ENCODE results near the gene BAHCC1.

Gene BAHCC1

DNA sequence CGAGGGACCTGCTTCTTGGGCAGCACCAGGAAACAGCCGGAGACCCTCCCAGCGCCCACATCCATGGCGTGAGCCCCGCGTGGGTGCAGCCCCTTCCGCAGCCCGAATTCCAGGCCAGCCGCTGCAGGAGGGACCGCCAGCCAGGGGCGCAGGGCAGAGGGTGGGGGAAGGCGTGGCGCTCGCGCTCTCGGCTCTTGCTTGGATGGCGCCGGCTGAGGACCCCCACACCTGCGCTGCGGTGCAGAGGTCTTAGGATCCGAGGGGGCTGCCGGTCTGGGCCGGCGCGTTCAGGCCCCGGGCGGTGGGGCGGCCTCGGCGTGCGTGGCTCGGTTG, 88.6 kb downstream of the BAHCC1 start:
- TF ChIP-seq RAD21 (IDR thresholded peaks at IDR 0.05; ENCODE audit: low read depth) (no peak), MAX (IDR thresholded peaks at IDR 0.05) (no peak), ZBTB7A (IDR thresholded peaks at IDR 0.05; ENCODE audit: low read depth) (no peak), TCF12 (IDR thresholded peaks at IDR 0.05; ENCODE audit: low read depth) (no peak), TEAD4 (IDR thresholded peaks at IDR 0.05) (no peak), TAF1 (IDR thresholded peaks at IDR 0.05; ENCODE audit: low read depth) (no peak), FOXM1 (IDR thresholded peaks at IDR 0.05; ENCODE audit: borderline replicate concordance, low read depth) (no peak), CREB1 (IDR thresholded peaks at IDR 0.05; ENCODE audit: low read depth) (no peak), NFIC (IDR thresholded peaks at IDR 0.05) (no peak), CEBPB (IDR thresholded peaks at IDR 0.05) (no peak)
- TF ChIP-seq, protein P1, sequence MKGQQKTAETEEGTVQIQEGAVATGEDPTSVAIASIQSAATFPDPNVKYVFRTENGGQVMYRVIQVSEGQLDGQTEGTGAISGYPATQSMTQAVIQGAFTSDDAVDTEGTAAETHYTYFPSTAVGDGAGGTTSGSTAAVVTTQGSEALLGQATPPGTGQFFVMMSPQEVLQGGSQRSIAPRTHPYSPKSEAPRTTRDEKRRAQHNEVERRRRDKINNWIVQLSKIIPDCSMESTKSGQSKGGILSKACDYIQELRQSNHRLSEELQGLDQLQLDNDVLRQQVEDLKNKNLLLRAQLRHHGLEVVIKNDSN (IDR thresholded peaks at IDR 0.05), result no peak

GRCh38 chr17:81484195-81484979, 89.1 kb downstream of the BAHCC1 start:
- TF ChIP-seq REST (IDR thresholded peaks at IDR 0.05; ENCODE audit: low read depth) (no peak), EGR1 (IDR thresholded peaks at IDR 0.05) (0 out of 2 replicates have a peak, but pooled peaks have one; percentile 11), FOXM1 (IDR thresholded peaks at IDR 0.05; ENCODE audit: borderline replicate concordance, low read depth) (no peak), CREB1 (IDR thresholded peaks at IDR 0.05; ENCODE audit: low read depth) (no peak), MAX (IDR thresholded peaks at IDR 0.05) (peak; percentile 71), NFIC (IDR thresholded peaks at IDR 0.05) (no peak), RAD21 (IDR thresholded peaks at IDR 0.05; ENCODE audit: low read depth) (peak; percentile 92), EP300 (IDR thresholded peaks at IDR 0.05; ENCODE audit: borderline replicate concordance) (0 out of 2 replicates have a peak, but pooled peaks have one; percentile 16), TAF1 (IDR thresholded peaks at IDR 0.05; ENCODE audit: low read depth) (no peak), TCF12 (IDR thresholded peaks at IDR 0.05; ENCODE audit: low read depth) (no peak), TEAD4 (IDR thresholded peaks at IDR 0.05) (no peak), YY1 (IDR thresholded peaks at IDR 0.05; ENCODE audit: low read depth) (no peak), ZBTB7A (IDR thresholded peaks at IDR 0.05; ENCODE audit: low read depth) (no peak), CEBPB (IDR thresholded peaks at IDR 0.05) (no peak)
- TF ChIP-seq, protein P1 (IDR thresholded peaks at IDR 0.05), result no peak

- TF ChIP-seq ZBTB7A (IDR thresholded peaks at IDR 0.05; ENCODE audit: low read depth), result no peak
- no peak for TF ChIP-seq MAX (IDR thresholded peaks at IDR 0.05)
- TF ChIP-seq, protein P1 (IDR thresholded peaks at IDR 0.05), result no peak
- TF ChIP-seq CREB1 (IDR thresholded peaks at IDR 0.05; ENCODE audit: low read depth), result no peak
- no peak for TF ChIP-seq TEAD4 (IDR thresholded peaks at IDR 0.05)
- no peak for TF ChIP-seq EGR1 (IDR thresholded peaks at IDR 0.05)
- TF ChIP-seq REST (IDR thresholded peaks at IDR 0.05; ENCODE audit: low read depth), result no peak
- TF ChIP-seq FOXM1 (IDR thresholded peaks at IDR 0.05; ENCODE audit: borderline replicate concordance, low read depth), result no peak
- TF ChIP-seq YY1 (IDR thresholded peaks at IDR 0.05; ENCODE audit: low read depth), result no peak
Observed at GRCh38 chr17:81486199-81486810, 91.0 kb downstream of the BAHCC1 start.

GRCh38 chr17:81487089-81487486, 91.8 kb downstream of the BAHCC1 start:
- TF ChIP-seq EGR1 (IDR thresholded peaks at IDR 0.05), result no peak
- TF ChIP-seq RAD21 (IDR thresholded peaks at IDR 0.05; ENCODE audit: low read depth), result no peak
- TF ChIP-seq EP300 (IDR thresholded peaks at IDR 0.05; ENCODE audit: borderline replicate concordance), result no peak
- no peak for TF ChIP-seq CREB1 (IDR thresholded peaks at IDR 0.05; ENCODE audit: low read depth)
- TF ChIP-seq, protein P1 (IDR thresholded peaks at IDR 0.05), result no peak
- no peak for TF ChIP-seq FOXM1 (IDR thresholded peaks at IDR 0.05; ENCODE audit: borderline replicate concordance, low read depth)
- TF ChIP-seq TEAD4 (IDR thresholded peaks at IDR 0.05), result no peak
- TF ChIP-seq TAF1 (IDR thresholded peaks at IDR 0.05; ENCODE audit: low read depth), result no peak
- TF ChIP-seq YY1 (IDR thresholded peaks at IDR 0.05; ENCODE audit: low read depth), result no peak
- no peak for TF ChIP-seq MAX (IDR thresholded peaks at IDR 0.05)
- TF ChIP-seq TCF12 (IDR thresholded peaks at IDR 0.05; ENCODE audit: low read depth), result no peak
- TF ChIP-seq REST (IDR thresholded peaks at IDR 0.05; ENCODE audit: low read depth), result no peak
- no peak for TF ChIP-seq CEBPB (IDR thresholded peaks at IDR 0.05)
- TF ChIP-seq ZBTB7A (IDR thresholded peaks at IDR 0.05; ENCODE audit: low read depth), result no peak
- TF ChIP-seq NFIC (IDR thresholded peaks at IDR 0.05), result no peak
